Small intestine (tissue), 7 donors: ENCODE data around the gene SULT1C3. TPM values are rescaled to one million over a fixed set of nuclear protein-coding genes. Genes with fewer than 3 reads are reported as not detected.
A peak's percentile ranks its signal among the peaks of the same experiment; 100 is the strongest.
"Not testable (repeated sequence)": the region's sequence is repeated elsewhere in the genome, so short reads cannot be mapped to it uniquely, and the experiment has no call there.

ENCODE experiments used
- DNase-seq, 2 donors: peaks; one replicate each; pipeline versions ENCODE4 v3.0.0 to v3.0.0-alpha.2; 2013
- FAIRE-seq: peaks from 2 replicates; lab custom pipeline; 2012; peaks lifted over from hg19 to GRCh38; lab: Jason Lieb, UNC
- H3K27ac ChIP-seq, 3 donors: one replicate each; pipeline ENCODE4 v1.5.1; 2013; ENCODE audit warnings: low read length in 2 of 3, mild to moderate bottlenecking in 2 of 3, control low read depth in 1 of 3, inconsistent platforms in 1 of 3, low read depth in 1 of 3, moderate library complexity in 1 of 3
- H3K27me3 ChIP-seq, 3 donors: one replicate each; pipeline ENCODE4 v1.6.1; 2013; ENCODE audit warnings: low read length in 3 of 3, inconsistent platforms in 1 of 3; ENCODE audit not compliant: control insufficient read depth in 3 of 3, insufficient read depth in 3 of 3
- H3K36me3 ChIP-seq, 3 donors: one replicate each; pipeline ENCODE4 v1.6.1; 2013; ENCODE audit warnings: low read length in 3 of 3, inconsistent platforms in 1 of 3, low read depth in 1 of 3, mild to moderate bottlenecking in 1 of 3, moderate library complexity in 1 of 3; ENCODE audit not compliant: control insufficient read depth in 3 of 3, insufficient read depth in 2 of 3
- H3K4me1 ChIP-seq, 3 donors: one replicate each; pipeline ENCODE4 v1.6.1; 2013; ENCODE audit warnings: low read length in 2 of 3, inconsistent platforms in 1 of 3, low read depth in 1 of 3, mild to moderate bottlenecking in 1 of 3, moderate library complexity in 1 of 3; ENCODE audit not compliant: control insufficient read depth in 3 of 3, insufficient read depth in 2 of 3
- H3K4me3 ChIP-seq, 3 donors: one replicate each; pipeline ENCODE4 v1.5.1; 2013; ENCODE audit warnings: low read length in 3 of 3, control low read depth in 1 of 3, inconsistent platforms in 1 of 3, low read depth in 1 of 3, mild to moderate bottlenecking in 1 of 3, moderate library complexity in 1 of 3
- H3K9me3 ChIP-seq, 2 donors: one replicate each; pipeline ENCODE4 v1.6.1; 2013; ENCODE audit warnings: low read depth in 1 of 2, low read length in 1 of 2; ENCODE audit not compliant: control insufficient read depth in 2 of 2, insufficient read depth in 1 of 2
- WGBS, 3 donors: extraction: QIAGEN DNeasy Blood & Tissue Kit; methylation state at CpG; one replicate each; pipeline ENCODE4 v1.1.7; 2013; 5-methylcytosine and 5-hydroxymethylcytosine counted together
- polyA plus RNA-seq, 4 donors: library from polyadenylated mRNA; stranded (reverse) in 3 of 4; unstranded in 1 of 4; fragments of 200-250 nt in 3 of 4; fragments of 120-200 nt in 1 of 4; gene quantifications; one replicate each; pipeline versions ENCODE4 v1.2.1 to v1.2.3, GENCODE V29; 2013
- donor health status: healthy with polysubstance abuse.
- donor health status: control.
- donor health status: control.
- donor health status: Bipolar disorder and iron deficiency.
- donor health status: healthy.

Gene SULT1C3
- polyA plus RNA-seq, 4 donors = 2.3 to 5.1 TPM; not detected in 2

DNA sequence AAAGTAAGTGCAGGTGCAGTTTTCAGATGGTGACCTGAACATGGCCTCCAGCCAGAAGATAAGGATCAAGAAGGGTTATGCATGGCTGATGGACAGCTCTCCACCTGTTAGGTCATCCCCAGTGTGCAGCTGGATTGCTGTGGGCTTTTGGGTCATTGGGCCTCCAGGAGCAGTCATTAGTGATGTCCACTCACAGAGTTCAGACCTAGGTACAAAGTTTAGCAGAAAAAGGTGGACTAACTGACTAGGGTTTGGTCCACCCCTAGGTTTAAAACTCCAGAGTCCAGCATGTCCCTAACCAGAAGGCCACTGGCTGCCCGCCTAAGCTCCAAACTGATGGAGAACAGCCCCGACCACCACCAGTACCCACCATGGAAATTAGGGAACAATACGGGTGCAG lies 30.6 kb downstream of the SULT1C3 start:
- H3K27ac ChIP-seq = peak overlapping the region; percentile 76 to 97 (median 94)
- H3K27me3 ChIP-seq = no peaks in the 10 kb centered on the region
- FAIRE-seq (no peak), DNase-seq (peak in 1 of 2 donors; percentile 61)
- peaks cover 0 to 5% (median 0%) of the 10 kb centered on the region in 3 donors for H3K36me3 ChIP-seq
- peaks cover 3 to 69% (median 26%) of the 10 kb centered on the region in 3 donors for H3K4me1 ChIP-seq
- H3K4me3 ChIP-seq = no peak overlapping the region
- 69 to 77% (median 74%) methylated on average over 3 of the region's 3 CpGs for WGBS, 3 donors
- H3K9me3 ChIP-seq = no peaks in the 10 kb centered on the region

- Histone ChIP-seq H3K27me3 (no peaks in the 10 kb centered on the region), H3K9me3 (no peaks in the 10 kb centered on the region), H3K27ac (peak overlapping the region; percentile 91 to 97 (median 94)), H3K36me3 (peaks cover 0 to 5% (median 0%) of the 10 kb centered on the region in 3 donors), H3K4me1 (peaks cover 3 to 63% (median 26%) of the 10 kb centered on the region in 3 donors), H3K4me3 (no peak overlapping the region)
- 20 to 63% (median 30%) methylated on average over 5 of the region's 5 CpGs for WGBS, 3 donors
- peak; percentile 94 to 98 for DNase-seq
- no peak for FAIRE-seq
These were observed 31.2 kb downstream of the SULT1C3 start for GRCh38 chr2:108270768-108271506.

DNA sequence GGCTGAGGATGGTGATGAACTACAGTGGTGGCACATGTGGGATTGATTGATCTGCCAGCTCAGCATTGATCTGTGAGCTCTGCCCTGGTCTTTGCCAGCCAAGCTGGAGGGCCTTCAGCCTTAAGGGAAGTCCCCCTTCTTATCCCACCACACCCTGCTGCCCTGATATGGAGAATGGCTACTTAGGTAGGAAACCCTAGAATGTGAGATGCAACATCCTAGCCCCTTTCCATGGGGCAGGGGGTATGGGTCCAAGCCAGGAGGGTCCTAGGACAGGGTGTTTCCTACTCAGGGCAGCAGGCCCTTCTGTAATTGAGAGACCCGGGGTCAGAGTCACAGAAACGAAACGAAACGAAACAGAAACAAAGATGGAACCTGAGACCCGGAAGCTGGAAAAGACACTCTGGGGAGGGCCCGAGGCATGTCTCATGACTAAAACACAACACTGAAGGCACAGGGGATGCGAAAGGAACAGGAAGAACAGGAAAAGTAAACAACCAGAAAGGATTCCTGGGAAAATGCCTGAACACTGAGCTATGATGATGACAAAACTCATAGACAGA lies 32.0 kb downstream of the SULT1C3 start:
- H3K9me3 ChIP-seq = no peaks in the 10 kb centered on the region
- 13 to 30% (median 29%) methylated on average over 7 of the region's 7 CpGs for WGBS, 3 donors
- peak; percentile 64 to 93 for DNase-seq
- no peaks in the 10 kb centered on the region for H3K27me3 ChIP-seq
- H3K4me3 ChIP-seq = no peak overlapping the region
- peaks cover 0 to 7% (median 0%) of the 10 kb centered on the region in 3 donors for H3K36me3 ChIP-seq
- H3K27ac ChIP-seq = peak overlapping the region; percentile 91 to 97 (median 94)
- peaks cover 3 to 56% (median 26%) of the 10 kb centered on the region in 3 donors for H3K4me1 ChIP-seq
- FAIRE-seq = no peak

DNA sequence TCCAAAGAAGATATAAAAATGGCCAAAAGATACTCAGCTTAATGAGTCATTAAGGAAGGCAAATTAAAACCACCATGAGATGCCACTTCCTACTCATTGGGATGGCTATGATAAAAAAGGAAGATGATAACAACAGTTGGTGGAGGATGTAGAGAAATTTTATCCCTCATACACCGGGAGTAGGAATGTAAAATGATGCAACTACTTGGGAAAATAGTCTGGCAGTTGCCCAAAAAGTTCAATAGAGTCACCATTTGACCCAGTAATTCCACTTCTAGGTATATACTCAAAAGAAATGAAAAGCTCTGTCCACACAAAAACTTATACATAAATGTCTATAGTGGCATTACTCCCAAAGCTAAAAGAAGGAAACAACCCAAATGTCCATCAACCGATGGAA lies 38.9 kb downstream of the SULT1C3 start:
- DNase-seq (no peak), FAIRE-seq (no peak)
- Histone ChIP-seq H3K4me3 (no peak overlapping the region), H3K9me3 (peaks cover 0 to 3% of the 10 kb centered on the region in 2 donors), H3K4me1 (peaks cover 0 to 10% (median 0%) of the 10 kb centered on the region in 3 donors), H3K36me3 (peaks cover 0 to 6% (median 0%) of the 10 kb centered on the region in 3 donors), H3K27ac (no peak overlapping the region), H3K27me3 (no peaks in the 10 kb centered on the region)
- 67 to 81% (median 77%) methylated on average over 2 of the region's 2 CpGs for WGBS, 3 donors

DNA sequence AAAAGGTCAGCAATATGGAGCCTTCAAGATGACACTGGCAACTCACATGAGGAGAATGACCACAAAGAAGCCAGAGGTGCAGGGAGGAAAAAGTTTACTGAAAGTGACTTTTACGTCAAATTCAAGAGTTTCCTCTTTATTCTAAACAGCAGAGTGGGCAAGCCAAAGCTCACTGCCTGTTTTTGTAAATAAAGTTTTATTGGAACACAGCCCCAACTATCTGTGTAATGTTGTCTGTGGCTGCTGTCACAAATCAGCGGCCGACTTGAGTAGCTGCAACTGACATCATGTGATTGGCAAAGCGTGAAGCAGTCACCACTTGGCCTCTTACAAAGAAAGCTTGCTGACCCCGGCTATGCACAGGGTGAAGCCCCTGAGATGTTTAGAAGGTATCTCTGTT lies 39.7 kb downstream of the SULT1C3 start:
- DNase-seq (no peak), FAIRE-seq (no peak)
- Histone ChIP-seq H3K27me3 (no peaks in the 10 kb centered on the region), H3K4me1 (peaks cover 0 to 10% (median 0%) of the 10 kb centered on the region in 3 donors), H3K36me3 (peaks cover 0 to 6% (median 0%) of the 10 kb centered on the region in 3 donors), H3K4me3 (no peak overlapping the region), H3K27ac (no peak overlapping the region), H3K9me3 (peaks cover 0 to 3% of the 10 kb centered on the region in 2 donors)
- 91 to 94% (median 92%) methylated on average over 5 of the region's 5 CpGs for WGBS, 3 donors

GRCh38 chr2:108280466-108280865 lies 40.7 kb downstream of the SULT1C3 start:
- H3K9me3 ChIP-seq = peaks cover 0 to 3% of the 10 kb centered on the region in 2 donors
- peak overlapping the region in 1 of 3 donors; percentile 36 for H3K27ac ChIP-seq
- H3K4me3 ChIP-seq = no peak overlapping the region
- FAIRE-seq = no peak
- peaks cover 0 to 18% (median 0%) of the 10 kb centered on the region in 3 donors for H3K4me1 ChIP-seq
- WGBS, 3 donors = 10 to 43% (median 19%) methylated on average over 3 of the region's 3 CpGs
- DNase-seq = peak; percentile 42 to 92
- peaks cover 0 to 6% (median 0%) of the 10 kb centered on the region in 3 donors for H3K36me3 ChIP-seq
- no peaks in the 10 kb centered on the region for H3K27me3 ChIP-seq

DNA sequence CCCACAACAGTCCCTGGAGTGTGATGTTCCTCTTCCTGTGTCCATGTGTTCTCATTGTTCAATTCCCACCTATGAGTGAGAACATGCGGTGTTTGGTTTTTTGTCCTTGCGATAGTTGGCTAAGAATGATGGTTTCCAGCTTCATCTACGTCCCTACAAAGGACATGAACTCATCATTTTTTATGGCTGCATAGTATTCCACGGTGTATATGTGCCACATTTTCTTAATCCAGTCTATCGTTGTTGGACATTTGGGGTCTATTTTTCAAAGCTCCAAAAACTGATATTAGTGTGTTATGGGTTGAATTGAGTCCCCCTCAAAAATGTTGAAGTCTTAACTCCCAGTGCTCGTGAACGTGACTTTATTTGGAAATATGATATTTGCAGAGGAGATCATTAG lies 44.8 kb downstream of the SULT1C3 start:
- not testable (repeated sequence) for H3K27me3 ChIP-seq, H3K36me3 ChIP-seq, H3K9me3 ChIP-seq, H3K4me3 ChIP-seq, DNase-seq, H3K27ac ChIP-seq, FAIRE-seq
- peaks cover 2 to 44% (median 3%) of the 10 kb centered on the region in 3 donors for H3K4me1 ChIP-seq
- 94% methylated on average over 7 of the region's 7 CpGs for WGBS, 3 donors

- 27 to 70% (median 42%) methylated on average over 5 of the region's 5 CpGs for WGBS, 3 donors
- H3K4me3 ChIP-seq = no peak overlapping the region
- FAIRE-seq = no peak
These were observed 45.8 kb downstream of the SULT1C3 start for GRCh38 chr2:108285616-108286015.

More at GRCh38 chr2:108285616-108286015, 45.8 kb downstream of the SULT1C3 start:
- Histone ChIP-seq H3K27ac (peak overlapping the region in 1 of 3 donors; percentile 2), H3K27me3 (no peaks in the 10 kb centered on the region), H3K9me3 (peaks cover 0 to 8% of the 10 kb centered on the region in 2 donors), H3K36me3 (peaks cover 0 to 10% (median 0%) of the 10 kb centered on the region in 3 donors), H3K4me1 (peaks cover 2 to 36% (median 3%) of the 10 kb centered on the region in 3 donors)
- DNase-seq = peak; percentile 46 to 75
